Measurements from ENCODE around the gene SLC3A2.

DNA sequence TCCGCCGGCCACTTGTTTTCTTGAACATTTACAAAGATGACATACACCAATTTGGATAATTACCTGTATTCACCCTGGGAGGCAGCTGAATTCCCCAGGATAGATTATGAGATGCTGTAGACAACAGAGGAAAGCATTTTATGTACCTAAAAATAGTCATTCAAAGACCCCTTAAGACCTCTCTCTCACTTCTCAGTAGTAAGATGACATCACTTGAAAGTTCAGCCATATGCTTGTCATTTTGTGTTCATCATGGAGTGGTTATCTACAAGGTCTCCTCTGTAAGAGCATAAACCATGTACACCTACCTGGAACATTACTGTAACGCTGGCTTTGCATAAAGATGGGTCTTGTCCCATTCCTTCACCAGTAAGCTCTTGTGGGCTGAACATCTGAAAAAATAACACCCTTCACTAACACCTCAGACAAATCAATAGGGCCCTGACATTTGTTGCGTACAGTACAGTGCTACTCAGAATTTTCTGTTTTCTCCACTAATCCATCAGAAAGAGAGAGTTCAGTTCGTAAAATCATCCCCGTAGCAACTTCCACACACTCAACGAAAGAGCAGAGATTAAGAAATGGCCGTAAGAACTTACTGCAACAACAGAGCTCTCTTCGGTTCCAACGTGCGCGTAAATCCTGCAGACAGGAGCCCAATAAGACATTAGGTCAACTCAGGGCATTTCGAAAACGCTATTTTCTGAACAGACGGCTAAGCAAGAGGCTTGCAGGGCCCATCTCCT lies 25.7 kb upstream of the SLC3A2 start:
- no peak for TF ChIP-seq CTCF (conservative IDR thresholded peaks at IDR 0.05)
- TF ChIP-seq EZH2 (IDR thresholded peaks at IDR 0.05; ENCODE audit: low read depth): no peak
